Nephron progenitor cell (in vitro differentiated cells): ENCODE measurements around the gene SLC13A2.
"Not testable (repeated sequence)": the region's sequence is repeated elsewhere in the genome, so short reads cannot be mapped to it uniquely, and the experiment has no call there.

Experiments used
- DNase-seq: peaks from one replicate; pipeline ENCODE4 v3.0.0; 2021
- H3K27ac Mint-ChIP-seq: 2 replicates; pipeline ENCODE4 v1.8.0; 2021; ENCODE audit warnings: mild to moderate bottlenecking, moderate library complexity, mixed read lengths
- H3K27me3 Mint-ChIP-seq: 2 replicates; pipeline ENCODE4 v1.8.0; 2021; ENCODE audit warnings: mild to moderate bottlenecking, low read depth, mixed read lengths; ENCODE audit not compliant: poor library complexity
- H3K36me3 Mint-ChIP-seq: 2 replicates; pipeline ENCODE4 v1.8.0; 2021; ENCODE audit warnings: low read depth, mixed read lengths
- H3K4me1 Mint-ChIP-seq: 2 replicates; pipeline ENCODE4 v1.8.0; 2021; ENCODE audit warnings: mixed read lengths
- H3K4me3 Mint-ChIP-seq: 2 replicates; pipeline ENCODE4 v1.8.0; 2021; ENCODE audit warnings: mild to moderate bottlenecking, moderate library complexity, mixed read lengths
- H3K9me3 Mint-ChIP-seq: 2 replicates; pipeline ENCODE4 v1.8.0; 2021; ENCODE audit warnings: mild to moderate bottlenecking, moderate library complexity, mixed read lengths
- CTCF ChIP-seq: fragments of 200-600 bp; sonication (generic); IDR thresholded peaks from 2 replicates; pipeline ENCODE4 v1.5.0; 2021; ENCODE audit warnings: antibody characterized with exemption

The SLC13A2 gene

GRCh38 chr17:28473542-28473941, at the start of gene SLC13A2:
TSS of gene SLC13A2 (plus strand) at chr17:28473644. CDS start at chr17:28473713, 69 bp downstream.
- H3K4me1 Mint-ChIP-seq = peaks cover 36% of the 10 kb centered on the region
- DNase-seq = no peak
- peaks cover 38% of the 10 kb centered on the region for H3K27me3 Mint-ChIP-seq
- no peaks in the 10 kb centered on the region for H3K9me3 Mint-ChIP-seq
- H3K27ac Mint-ChIP-seq = no peak within 1 kb of the TSS
- no peak within 1 kb of the TSS for H3K4me3 Mint-ChIP-seq
- no peaks in the 10 kb centered on the region for H3K36me3 Mint-ChIP-seq
- TF ChIP-seq CTCF = no peak

- H3K27ac Mint-ChIP-seq = no peak overlapping the region
- no peaks in the 10 kb centered on the region for H3K36me3 Mint-ChIP-seq
- H3K27me3 Mint-ChIP-seq = peaks cover 13% of the 10 kb centered on the region
- no peak for TF ChIP-seq CTCF
- H3K4me3 Mint-ChIP-seq = no peak overlapping the region
- no peak for DNase-seq
- H3K9me3 Mint-ChIP-seq = no peaks in the 10 kb centered on the region
- H3K4me1 Mint-ChIP-seq = no peaks in the 10 kb centered on the region
Observed at GRCh38 chr17:28425206-28425605, 48.2 kb upstream of the SLC13A2 start.

GRCh38 chr17:28426081-28426519, 47.3 kb upstream of the SLC13A2 start:
- no peaks in the 10 kb centered on the region for H3K36me3 Mint-ChIP-seq
- H3K27me3 Mint-ChIP-seq = peaks cover 19% of the 10 kb centered on the region
- TF ChIP-seq CTCF = peak; percentile 51
- no peaks in the 10 kb centered on the region for H3K4me1 Mint-ChIP-seq
- no peak overlapping the region for H3K27ac Mint-ChIP-seq
- H3K9me3 Mint-ChIP-seq = no peaks in the 10 kb centered on the region
- no peak overlapping the region for H3K4me3 Mint-ChIP-seq
- DNase-seq = peak; percentile 39

GRCh38 chr17:28427371-28427770, 46.1 kb upstream of the SLC13A2 start:
- Mint-ChIP-seq H3K4me1 (no peaks in the 10 kb centered on the region), H3K27me3 (peaks cover 30% of the 10 kb centered on the region), H3K9me3 (no peaks in the 10 kb centered on the region), H3K4me3 (no peak overlapping the region), H3K36me3 (no peaks in the 10 kb centered on the region), H3K27ac (no peak overlapping the region)
- no peak for TF ChIP-seq CTCF
- no peak for DNase-seq

- peaks cover 30% of the 10 kb centered on the region for H3K27me3 Mint-ChIP-seq
- not testable (repeated sequence) for H3K4me3 Mint-ChIP-seq, H3K4me1 Mint-ChIP-seq, DNase-seq, H3K9me3 Mint-ChIP-seq, H3K27ac Mint-ChIP-seq, H3K36me3 Mint-ChIP-seq
Observed at GRCh38 chr17:28427982-28428381, 45.5 kb upstream of the SLC13A2 start.

GRCh38 chr17:28433721-28434120, 39.7 kb upstream of the SLC13A2 start:
- Mint-ChIP-seq H3K4me1 (no peaks in the 10 kb centered on the region), H3K9me3 (no peaks in the 10 kb centered on the region), H3K4me3 (no peak overlapping the region), H3K36me3 (no peaks in the 10 kb centered on the region), H3K27me3 (peaks cover 60% of the 10 kb centered on the region), H3K27ac (no peak overlapping the region)
- TF ChIP-seq CTCF = no peak
- DNase-seq = no peak

GRCh38 chr17:28434326-28434725, 39.1 kb upstream of the SLC13A2 start:
- not testable (repeated sequence) for H3K9me3 Mint-ChIP-seq, H3K4me3 Mint-ChIP-seq, H3K27ac Mint-ChIP-seq, H3K4me1 Mint-ChIP-seq, H3K36me3 Mint-ChIP-seq, DNase-seq
- peaks cover 56% of the 10 kb centered on the region for H3K27me3 Mint-ChIP-seq
